Neuronal stem cell (in vitro differentiated cells): ENCODE data around the gene PCNX1.

ENCODE experiments used
- DNase-seq: peaks from one replicate; pipeline ENCODE4 v3.0.0-alpha.2; 2013; ENCODE audit warnings: low spot score
- H2AFZ ChIP-seq: one replicate; pipeline ENCODE4 v1.6.1; 2013; ENCODE audit warnings: mild to moderate bottlenecking, low read length, inconsistent platforms
- H2AK5ac ChIP-seq: 2 replicates; pipeline ENCODE4 v1.6.1; 2013; ENCODE audit warnings: low read depth, mild to moderate bottlenecking, inconsistent platforms, low read length, moderate library complexity, mixed read lengths
- H2BK120ac ChIP-seq: 2 replicates; pipeline ENCODE4 v1.6.1; 2013; ENCODE audit warnings: low read depth, mild to moderate bottlenecking, inconsistent platforms, low read length, moderate library complexity, mixed read lengths
- H2BK12ac ChIP-seq: one replicate; pipeline ENCODE4 v1.6.1; 2013; ENCODE audit warnings: low read length, inconsistent platforms
- H2BK15ac ChIP-seq: 2 replicates; pipeline ENCODE4 v1.6.1; 2013; ENCODE audit warnings: mild to moderate bottlenecking, low read length, inconsistent platforms, mixed read lengths
- H2BK5ac ChIP-seq: one replicate; pipeline ENCODE4 v1.6.1; 2013; ENCODE audit warnings: inconsistent platforms, mild to moderate bottlenecking, low read length, moderate library complexity
- H3K14ac ChIP-seq: one replicate; pipeline ENCODE4 v1.6.1; 2013; ENCODE audit warnings: low read length, inconsistent platforms
- H3K18ac ChIP-seq: 2 replicates; pipeline ENCODE4 v1.6.1; 2013; ENCODE audit warnings: low read length, inconsistent platforms
- H3K23ac ChIP-seq: 2 replicates; pipeline ENCODE4 v1.6.1; 2013; ENCODE audit warnings: low read depth, mild to moderate bottlenecking, mixed read lengths, low read length, inconsistent platforms; ENCODE audit not compliant: poor library complexity
- H3K27ac ChIP-seq: replicated peaks from 3 replicates; pipeline ENCODE4 v1.5.1; 2013; ENCODE audit warnings: low read length, inconsistent platforms
- H3K27me3 ChIP-seq, 3 experiments: 2 replicates each; pipeline ENCODE4 v1.6.1; 2013; ENCODE audit warnings: low read length in 3 of 3, mild to moderate bottlenecking in 2 of 3, inconsistent platforms in 1 of 3, low read depth in 1 of 3, mixed read lengths in 1 of 3, moderate library complexity in 1 of 3; ENCODE audit not compliant: control insufficient read depth in 3 of 3, insufficient read depth in 3 of 3
- H3K36me3 ChIP-seq, 2 donors: replicated peaks in 1 of 2; 2 replicates each; pipeline ENCODE4 v1.6.1; 2013; ENCODE audit warnings: low read length in 2 of 2; ENCODE audit not compliant: control insufficient read depth in 2 of 2, insufficient read depth in 2 of 2
- H3K4ac ChIP-seq: 2 replicates; pipeline ENCODE4 v1.6.1; 2013; ENCODE audit warnings: inconsistent platforms, mild to moderate bottlenecking, low read length, moderate library complexity
- H3K4me1 ChIP-seq, 2 donors: 1 replicate in 1 of 2; 2 replicates in 1 of 2; pipeline ENCODE4 v1.6.1; 2013; ENCODE audit warnings: low read length in 2 of 2, low read depth in 1 of 2; ENCODE audit not compliant: control insufficient read depth in 2 of 2, insufficient read depth in 1 of 2
- H3K4me2 ChIP-seq: one replicate; pipeline ENCODE4 v1.6.1; 2013; ENCODE audit warnings: mild to moderate bottlenecking, low read length, inconsistent platforms; ENCODE audit not compliant: insufficient read depth, poor library complexity, severe bottlenecking
- H3K4me3 ChIP-seq, 2 donors: 2 replicates each; pipeline ENCODE4 v1.5.1; 2013; ENCODE audit warnings: low read length in 2 of 2, mild to moderate bottlenecking in 2 of 2, inconsistent platforms in 1 of 2, moderate library complexity in 1 of 2
- H3K79me1 ChIP-seq: one replicate; pipeline ENCODE4 v1.6.1; 2013; ENCODE audit warnings: low read depth, mild to moderate bottlenecking, inconsistent platforms, low read length, moderate library complexity
- H3K9ac ChIP-seq: one replicate; pipeline ENCODE4 v1.6.1; 2013; ENCODE audit warnings: mild to moderate bottlenecking, low read depth, low read length, inconsistent platforms; ENCODE audit not compliant: poor library complexity
- H3K9me3 ChIP-seq, 2 donors: replicated peaks in 1 of 2; 2 replicates each; pipeline versions ENCODE3 to v1.6.1; 2013; ENCODE audit warnings: low read length in 2 of 2, mild to moderate bottlenecking in 2 of 2, inconsistent platforms in 1 of 2, low read depth in 1 of 2, mixed read lengths in 1 of 2, moderate library complexity in 1 of 2; ENCODE audit not compliant: control insufficient read depth in 2 of 2, insufficient read depth in 1 of 2
- H4K8ac ChIP-seq: one replicate; pipeline ENCODE4 v1.6.1; 2013; ENCODE audit warnings: low read depth, mild to moderate bottlenecking, inconsistent platforms, low read length, moderate library complexity
- H4K91ac ChIP-seq: one replicate; pipeline ENCODE4 v1.6.1; 2013; ENCODE audit warnings: low read length, low read depth, mild to moderate bottlenecking, inconsistent platforms; ENCODE audit not compliant: poor library complexity
- WGBS, 2 donors: extraction: QIAGEN DNeasy Blood & Tissue Kit; methylation state at CpG; one replicate each; pipeline ENCODE4 v1.1.7; 2013; ENCODE audit warnings: missing lambda C conversion rate in 2 of 2, mixed read lengths in 1 of 2; ENCODE audit not compliant: insufficient read length in 2 of 2, insufficient replicate concordance in 1 of 2; ENCODE audit errors: extremely low coverage in 2 of 2; 5-methylcytosine and 5-hydroxymethylcytosine counted together

Gene PCNX1

GRCh38 chr14:70908935-70909641 lies 1.8 kb downstream of the PCNX1 start:
- H3K9me3 ChIP-seq, result no peaks in the 10 kb centered on the region
- peaks cover 4% of the 10 kb centered on the region for H3K79me1 ChIP-seq
- no peak overlapping the region for H3K4ac ChIP-seq
- no peak overlapping the region for H3K14ac ChIP-seq
- WGBS, 2 donors, result no CpG with 5 or more reads among the region's 4 CpGs
- H2BK12ac ChIP-seq, result no peak overlapping the region
- peaks cover 0 to 2% (median 0%) of the 10 kb centered on the region in 3 experiments for H3K27me3 ChIP-seq
- no peak overlapping the region for H2BK5ac ChIP-seq
- H4K91ac ChIP-seq, result no peak overlapping the region
- peak overlapping the region; percentile 70 to 96 for H3K4me3 ChIP-seq
- no peak overlapping the region for H2BK120ac ChIP-seq
- no peak overlapping the region for H2AK5ac ChIP-seq
- no peaks in the 10 kb centered on the region for H3K36me3 ChIP-seq
- H3K4me1 ChIP-seq, result peaks cover 7 to 13% of the 10 kb centered on the region in 2 donors
- no peak overlapping the region for H3K9ac ChIP-seq
- H3K4me2 ChIP-seq, result peak overlapping the region; percentile 72
- H3K23ac ChIP-seq, result no peak overlapping the region
- H3K27ac ChIP-seq, result no peak overlapping the region
- H4K8ac ChIP-seq, result no peak overlapping the region
- H2BK15ac ChIP-seq, result no peak overlapping the region
- peak overlapping the region; percentile 93 for H2AFZ ChIP-seq
- no peak for DNase-seq
- H3K18ac ChIP-seq, result no peak overlapping the region

GRCh38 chr14:70909733-70910614 lies 2.7 kb downstream of the PCNX1 start:
- WGBS, 2 donors, result no CpG with 5 or more reads among the region's 10 CpGs
- Histone ChIP-seq H3K14ac (no peak overlapping the region), H3K4me1 (peaks cover 5 to 13% of the 10 kb centered on the region in 2 donors)

GRCh38 chr14:70915415-70915814 lies 8.2 kb downstream of the PCNX1 start:
- no peak overlapping the region for H4K91ac ChIP-seq
- peaks cover 0 to 9% of the 10 kb centered on the region in 2 donors for H3K9me3 ChIP-seq
- no peak overlapping the region for H2AFZ ChIP-seq
- H2BK12ac ChIP-seq, result no peak overlapping the region
- no peak for DNase-seq
- H3K4ac ChIP-seq, result no peak overlapping the region
- no peak overlapping the region for H3K9ac ChIP-seq
- H3K4me3 ChIP-seq, result no peak overlapping the region
- H3K23ac ChIP-seq, result no peak overlapping the region
- peaks cover 0 to 12% of the 10 kb centered on the region in 2 donors for H3K36me3 ChIP-seq
- H2BK15ac ChIP-seq, result no peak overlapping the region
- H4K8ac ChIP-seq, result no peak overlapping the region
- no peak overlapping the region for H3K18ac ChIP-seq
- H3K4me1 ChIP-seq, result peaks cover 2 to 4% of the 10 kb centered on the region in 2 donors
- H3K79me1 ChIP-seq, result no peaks in the 10 kb centered on the region
- H2BK120ac ChIP-seq, result no peak overlapping the region
- H2AK5ac ChIP-seq, result no peak overlapping the region
- H3K14ac ChIP-seq, result no peak overlapping the region
- no peaks in the 10 kb centered on the region for H3K27me3 ChIP-seq
- H2BK5ac ChIP-seq, result no peak overlapping the region
- H3K27ac ChIP-seq, result no peak overlapping the region
- H3K4me2 ChIP-seq, result no peak overlapping the region

More at GRCh38 chr14:70909733-70910614, 2.7 kb downstream of the PCNX1 start:
- Histone ChIP-seq H3K23ac (no peak overlapping the region), H3K36me3 (no peaks in the 10 kb centered on the region), H3K18ac (no peak overlapping the region), H3K27me3 (no peaks in the 10 kb centered on the region), H3K9ac (no peak overlapping the region), H2AFZ (no peak overlapping the region), H2AK5ac (no peak overlapping the region), H3K4me2 (no peak overlapping the region), H2BK15ac (no peak overlapping the region), H4K91ac (no peak overlapping the region), H3K27ac (peak overlapping the region; percentile 26), H3K4me3 (peak overlapping the region in 1 of 2 donors; percentile 70), H3K79me1 (peaks cover 4% of the 10 kb centered on the region), H3K9me3 (no peaks in the 10 kb centered on the region), H4K8ac (no peak overlapping the region), H2BK120ac (no peak overlapping the region), H2BK5ac (no peak overlapping the region), H2BK12ac (no peak overlapping the region), H3K4ac (no peak overlapping the region)
- no peak for DNase-seq

- no peak overlapping the region for H3K27ac ChIP-seq
- H3K4me1 ChIP-seq, result peaks cover 2 to 4% of the 10 kb centered on the region in 2 donors
- H3K23ac ChIP-seq, result no peak overlapping the region
- peaks cover 0 to 12% of the 10 kb centered on the region in 2 donors for H3K36me3 ChIP-seq
- H3K4me3 ChIP-seq, result no peak overlapping the region
- no peak overlapping the region for H4K8ac ChIP-seq
- H2BK15ac ChIP-seq, result no peak overlapping the region
- H3K9ac ChIP-seq, result no peak overlapping the region
- no peak overlapping the region for H2AK5ac ChIP-seq
- no peaks in the 10 kb centered on the region for H3K27me3 ChIP-seq
- no peak overlapping the region for H3K4ac ChIP-seq
- no peak overlapping the region for H3K18ac ChIP-seq
- H2BK12ac ChIP-seq, result no peak overlapping the region
- H3K4me2 ChIP-seq, result no peak overlapping the region
- no peak overlapping the region for H2BK120ac ChIP-seq
- no peak overlapping the region for H4K91ac ChIP-seq
- no peaks in the 10 kb centered on the region for H3K79me1 ChIP-seq
- DNase-seq, result no peak
- H3K9me3 ChIP-seq, result peaks cover 0 to 9% of the 10 kb centered on the region in 2 donors
- WGBS, 2 donors, result no CpG with 5 or more reads among the region's 7 CpGs
- no peak overlapping the region for H2BK5ac ChIP-seq
- no peak overlapping the region for H2AFZ ChIP-seq
- H3K14ac ChIP-seq, result no peak overlapping the region
Observed at GRCh38 chr14:70916300-70916699, 9.0 kb downstream of the PCNX1 start.
